GDM1 (cell line): Measurements from ENCODE around the gene AKAP12.

Experiments
- DNase-seq: peaks from one replicate; lab custom pipeline; 2025; lab: John Stamatoyannopoulos, UW

Gene AKAP12

GRCh38 chr6:151284548-151285017 is 44.8 kb downstream of the AKAP12 start:
- no peak for DNase-seq

- no peak for DNase-seq
These were observed 45.4 kb downstream of the AKAP12 start for GRCh38 chr6:151285122-151285521.

GRCh38 chr6:151286214-151286613 is 46.4 kb downstream of the AKAP12 start:
- no peak for DNase-seq

GRCh38 chr6:151288712-151289398 is 49.1 kb downstream of the AKAP12 start:
- no peak for DNase-seq

GRCh38 chr6:151289399-151290007 is 49.7 kb downstream of the AKAP12 start:
- DNase-seq: no peak

- no peak for DNase-seq
These were observed 51.3 kb downstream of the AKAP12 start for GRCh38 chr6:151290877-151291721.

GRCh38 chr6:151291722-151292059 is 51.9 kb downstream of the AKAP12 start:
- DNase-seq: no peak

GRCh38 chr6:151292974-151293687 is 53.4 kb downstream of the AKAP12 start:
- no peak for DNase-seq

- no peak for DNase-seq
These were observed 53.9 kb downstream of the AKAP12 start for GRCh38 chr6:151293688-151294016.

GRCh38 chr6:151294561-151295101 is 54.9 kb downstream of the AKAP12 start:
- no peak for DNase-seq

GRCh38 chr6:151297886-151298285 is 58.1 kb downstream of the AKAP12 start:
- no peak for DNase-seq

- DNase-seq: no peak
These were observed 59.2 kb downstream of the AKAP12 start for GRCh38 chr6:151299011-151299410.

- no peak for DNase-seq
These were observed 60.7 kb downstream of the AKAP12 start for GRCh38 chr6:151300267-151300991.

- DNase-seq: no peak
These were observed 61.8 kb downstream of the AKAP12 start for GRCh38 chr6:151301547-151301946.

- no peak for DNase-seq
These were observed 63.5 kb downstream of the AKAP12 start for GRCh38 chr6:151303231-151303630.

- DNase-seq: no peak
These were observed 66.6 kb downstream of the AKAP12 start for GRCh38 chr6:151306269-151306783.

- DNase-seq: no peak
These were observed 67.7 kb downstream of the AKAP12 start for GRCh38 chr6:151307501-151307900.

GRCh38 chr6:151309619-151310018 is 69.9 kb downstream of the AKAP12 start:
- DNase-seq: no peak

GRCh38 chr6:151310279-151310678 is 70.5 kb downstream of the AKAP12 start:
- no peak for DNase-seq

- no peak for DNase-seq
These were observed 71.3 kb downstream of the AKAP12 start for GRCh38 chr6:151310852-151311767.
